IMR-90 (cell line): ENCODE measurements around the gene LFNG. TPM values are rescaled to one million over a fixed set of nuclear protein-coding genes. Genes with fewer than 3 reads are reported as not detected.

ENCODE experiments used
- ATAC-seq: fragments of 200-7000 bp; cut with Tn5 transposase; 2 replicates; pipeline ENCODE4 v1.9.1; 2020; ENCODE audit warnings: low read depth, mild to moderate bottlenecking, moderate library complexity
- BruUV-seq: library from RNA; stranded (reverse); fragments of 400-500 nt; replicated peaks from 2 replicates; lab custom pipeline; 2021; lab: Mats Ljungman, UMichigan
- CTCF ChIA-PET: fragments of 300-600 bp; formaldehyde crosslinking; extraction: SDS; loops from one replicate; lab custom pipeline; 2021; ENCODE audit warnings: antibody characterized with exemption; lab: Yijun Ruan, JAX
- POLR2A ChIA-PET: fragments of 300-600 bp; sonication (Branson Sonifier 250); formaldehyde crosslinking; loops from one replicate; lab custom pipeline; 2022; ENCODE audit warnings: antibody characterized with exemption; ENCODE audit not compliant: unreplicated experiment; lab: Charles Lee
- DNase-seq: peaks from one replicate; pipeline ENCODE4 v3.0.0; 2013
- H2AFZ ChIP-seq: replicated peaks from 2 replicates; pipeline ENCODE3; 2013; ENCODE audit warnings: low read length, mild to moderate bottlenecking; ENCODE audit not compliant: poor library complexity
- H2AK5ac ChIP-seq: 2 replicates; pipeline ENCODE4 v1.6.1; 2013; ENCODE audit warnings: low read depth, low read length, inconsistent platforms
- H2AK9ac ChIP-seq: replicated peaks from 2 replicates; pipeline ENCODE3; 2013; ENCODE audit warnings: mild to moderate bottlenecking, low read depth, low read length, moderate library complexity; ENCODE audit not compliant: poor library complexity
- H2BK120ac ChIP-seq: 2 replicates; pipeline ENCODE4 v1.6.1; 2013; ENCODE audit warnings: low read depth, low read length, inconsistent platforms
- H2BK15ac ChIP-seq: 3 replicates; pipeline ENCODE4 v1.6.1; 2013; ENCODE audit warnings: low read depth, low read length, inconsistent platforms
- H2BK20ac ChIP-seq: 2 replicates; pipeline ENCODE4 v1.6.1; 2013; ENCODE audit warnings: low read depth, mild to moderate bottlenecking, inconsistent platforms, low read length, moderate library complexity
- H2BK5ac ChIP-seq: 2 replicates; pipeline ENCODE4 v1.6.1; 2013; ENCODE audit warnings: mild to moderate bottlenecking, low read depth, low read length, inconsistent platforms; ENCODE audit not compliant: poor library complexity, severe bottlenecking
- H3K14ac ChIP-seq: replicated peaks from 2 replicates; pipeline ENCODE4 v1.6.1; 2013; ENCODE audit warnings: low read depth, low read length, inconsistent platforms
- H3K18ac ChIP-seq: 2 replicates; pipeline ENCODE4 v1.6.1; 2013; ENCODE audit warnings: low read depth, low read length, control low read depth
- H3K23ac ChIP-seq: 2 replicates; pipeline ENCODE4 v1.6.1; 2013; ENCODE audit warnings: low read depth, low read length, inconsistent platforms
- H3K27ac ChIP-seq: 2 replicates; pipeline ENCODE4 v1.5.1; 2013; ENCODE audit warnings: mild to moderate bottlenecking, control low read depth, low read length; ENCODE audit not compliant: insufficient read depth
- H3K27me3 ChIP-seq: 2 replicates; pipeline ENCODE4 v1.6.1; 2013; ENCODE audit warnings: low read length; ENCODE audit not compliant: control insufficient read depth, insufficient read depth
- H3K36me3 ChIP-seq: 2 replicates; pipeline ENCODE4 v1.6.1; 2013; ENCODE audit warnings: low read length, mixed read lengths; ENCODE audit not compliant: control insufficient read depth, insufficient read depth
- H3K4ac ChIP-seq: 2 replicates; pipeline ENCODE4 v1.6.1; 2013; ENCODE audit warnings: low read depth, low read length, inconsistent platforms
- H3K4me1 ChIP-seq: 2 replicates; pipeline ENCODE4 v1.6.1; 2013; ENCODE audit warnings: low read length, mixed read lengths; ENCODE audit not compliant: control insufficient read depth, insufficient read depth
- H3K4me2 ChIP-seq: 2 replicates; pipeline ENCODE4 v1.6.1; 2013; ENCODE audit warnings: low read depth, mild to moderate bottlenecking, control low read depth, low read length, moderate library complexity
- H3K4me3 ChIP-seq: 2 replicates; pipeline ENCODE4 v1.5.1; 2013; ENCODE audit warnings: low read depth, mild to moderate bottlenecking, control low read depth, low read length, moderate library complexity; ENCODE audit not compliant: insufficient read depth
- H3K56ac ChIP-seq: 2 replicates; pipeline ENCODE4 v1.6.1; 2013; ENCODE audit warnings: low read length, inconsistent platforms; ENCODE audit not compliant: insufficient read depth; ENCODE audit errors: extremely low read depth
- H3K79me1 ChIP-seq, 2 experiments: 2 replicates each; pipeline ENCODE4 v1.6.1; 2013; ENCODE audit warnings: low read length in 2 of 2, inconsistent platforms in 1 of 2, low read depth in 1 of 2
- H3K9ac ChIP-seq: 2 replicates; pipeline ENCODE4 v1.6.1; 2013; ENCODE audit warnings: low read depth, low read length, control low read depth
- H3K9me1 ChIP-seq: 2 replicates; pipeline ENCODE4 v1.6.1; 2013; ENCODE audit warnings: low read length, inconsistent platforms; ENCODE audit not compliant: insufficient read depth
- H3K9me3 ChIP-seq: 2 replicates; pipeline ENCODE4 v1.6.1; 2013; ENCODE audit warnings: low read length; ENCODE audit not compliant: control insufficient read depth, insufficient read depth
- H4K20me1 ChIP-seq: 2 replicates; pipeline ENCODE4 v1.6.1; 2013; ENCODE audit warnings: low read length, inconsistent platforms; ENCODE audit not compliant: insufficient read depth
- H4K5ac ChIP-seq: 2 replicates; pipeline ENCODE4 v1.6.1; 2013; ENCODE audit warnings: mild to moderate bottlenecking, low read depth, low read length, control low read depth
- H4K8ac ChIP-seq, 2 experiments: 2 replicates each; pipeline ENCODE4 v1.6.1; 2013; ENCODE audit warnings: low read depth in 2 of 2, low read length in 2 of 2, control low read depth in 1 of 2, inconsistent platforms in 1 of 2
- H4K91ac ChIP-seq: 2 replicates; pipeline ENCODE4 v1.6.1; 2013; ENCODE audit warnings: low read depth, low read length, inconsistent platforms; ENCODE audit not compliant: insufficient read depth
- MXI1 ChIP-seq: IDR thresholded peaks from 2 replicates; pipeline ENCODE4 v1.6.1; 2012; ENCODE audit warnings: low read depth, mild to moderate bottlenecking, low read length, moderate library complexity, borderline replicate concordance
- NFE2L2 ChIP-seq: fragments of 150-350 bp; IDR thresholded peaks from 2 replicates; pipeline ENCODE4 v1.6.1; 2016; ENCODE audit warnings: low read depth, mild to moderate bottlenecking, low read length
- RFX5 ChIP-seq: IDR thresholded peaks from 2 replicates; pipeline ENCODE4 v1.8.0; 2012; ENCODE audit warnings: low read depth, mild to moderate bottlenecking, low read length, moderate library complexity
- WGBS, 2 experiments: methylation state at CpG; one replicate each; pipeline versions ENCODE4 v1.1.5 to v1.1.7; 2013; ENCODE audit warnings: missing lambda C conversion rate in 2 of 2; ENCODE audit not compliant: insufficient read length in 1 of 2; ENCODE audit errors: extremely low coverage in 2 of 2; 5-methylcytosine and 5-hydroxymethylcytosine counted together
- dilution Hi-C: fragments of 300-500 bp; cut with HindIII; formaldehyde crosslinking; loops from one replicate; pipeline ENCODE4 v1.14.3; 2018; ENCODE audit warnings: low sequenced_read_pairs; ENCODE audit not compliant: unreplicated experiment
- in situ Hi-C: fragments of 300-500 bp; cut with MboI; formaldehyde crosslinking; loops from 3 replicates; pipeline ENCODE4 v1.14.3; 2019; ENCODE audit warnings: low sequenced_read_pairs, inconsistent platforms, mixed read lengths
- intact Hi-C: fragments of 100-400 bp; cut with micrococcal nuclease; formaldehyde crosslinking; loops from 2 replicates; pipeline ENCODE4 v1.10.0; 2022
- polyA plus RNA-seq, 3 experiments: library from polyadenylated mRNA; depleted of rRNA; stranded (reverse); fragments of >200 nt; gene quantifications; 2 replicates each; pipeline ENCODE4 v1.2.3, GENCODE V29; 2012; ENCODE audit warnings: low replicate concordance in 1 of 3
- total RNA-seq: library from RNA; depleted of rRNA; stranded (reverse); fragments of >200 nt; gene quantifications from 2 replicates; pipeline ENCODE4 v1.2.3, GENCODE V29; 2012
- TF ChIP-seq, protein P1 (sequence below): fragments of 150-350 bp; IDR thresholded peaks from 2 replicates; pipeline ENCODE4 v1.6.1; 2016; ENCODE audit warnings: low read depth, mild to moderate bottlenecking, low read length, moderate library complexity, borderline replicate concordance

Gene LFNG
- total and polyA plus RNA-seq, 2 of the 4 experiments (the other 2 are of a cell fraction) = 1.8 to 5.1 TPM

DNA sequence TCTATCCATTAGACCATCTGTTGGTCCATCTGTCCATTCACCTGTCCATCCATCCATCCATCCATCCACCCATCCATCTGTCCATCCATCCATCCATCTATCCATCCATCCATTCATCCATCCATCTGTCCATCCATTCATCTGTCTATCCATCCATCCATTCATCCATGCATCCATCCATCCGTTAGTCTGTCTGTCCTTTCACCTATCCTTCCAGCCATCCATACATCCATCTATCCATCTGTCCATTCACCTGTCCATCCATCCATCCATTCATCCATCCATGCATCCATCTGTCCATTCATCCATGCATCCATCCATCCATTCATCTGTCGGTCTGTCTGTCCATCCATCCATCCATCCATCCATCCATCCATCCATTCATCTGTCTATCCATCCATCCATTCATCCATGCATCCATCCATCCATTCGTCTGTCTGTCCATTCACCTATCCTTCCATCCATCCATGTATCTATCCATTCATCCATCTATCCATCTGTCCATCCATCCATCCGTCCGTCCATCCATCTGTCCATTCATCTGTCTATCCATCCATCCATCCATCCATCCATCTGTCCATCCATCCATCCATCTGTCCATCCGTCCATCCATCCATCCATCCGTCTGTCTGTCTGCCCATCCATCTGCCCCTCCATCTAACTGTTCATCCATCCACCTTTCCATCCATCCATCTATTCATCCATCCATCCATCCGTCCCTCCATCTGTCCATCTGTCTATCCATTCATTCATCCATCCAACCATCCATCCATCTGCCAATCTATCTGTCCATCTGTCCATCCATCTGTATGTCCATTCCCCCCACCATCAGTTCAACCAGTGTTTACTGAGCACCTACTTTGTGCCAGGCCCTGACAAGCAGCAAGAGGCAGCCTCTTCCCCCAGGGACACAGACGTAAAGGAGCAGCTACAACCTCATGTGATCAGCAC, 4.8 kb upstream of the LFNG start:
- Histone ChIP-seq H2BK20ac (0 out of 2 replicates have a peak overlapping the region, but pooled peaks have one; percentile 45), H3K9ac (no peak overlapping the region), H3K4me1 (peaks cover 23% of the 10 kb centered on the region), H3K9me3 (no peaks in the 10 kb centered on the region), H3K56ac (no peak overlapping the region), H3K23ac (no peak overlapping the region), H3K4me2 (no peak overlapping the region), H4K5ac (no peak overlapping the region), H4K20me1 (no peaks in the 10 kb centered on the region), H2AK9ac (no peak overlapping the region), H3K27ac (no peak overlapping the region), H3K4me3 (no peak overlapping the region), H2BK15ac (no peak overlapping the region; the same call in 2 of the 3 replicates), H3K9me1 (peaks cover 16% of the 10 kb centered on the region), H2BK5ac (peak overlapping the region; percentile 36), H3K27me3 (peaks cover 1% of the 10 kb centered on the region; the same call in 1 of the 2 replicates), H2AK5ac (peak overlapping the region; percentile 58), H4K91ac (no peak overlapping the region), H2AFZ (no peak overlapping the region), H3K79me1 (peaks cover 0 to 3% of the 10 kb centered on the region in 2 experiments; a peak in 2 of 4 replicates), H3K14ac (no peak overlapping the region), H3K36me3 (no peaks in the 10 kb centered on the region), H4K8ac (no peak overlapping the region), H2BK120ac (no peak overlapping the region), H3K18ac (no peak overlapping the region), H3K4ac (no peak overlapping the region; the same call in 1 of the 2 replicates)
- intact Hi-C loops (no loop called here), dilution Hi-C loops (no loop called here), in situ Hi-C loops (no loop called here)
- ATAC-seq = no peak
- TF ChIP-seq MXI1 = no peak
- no peak for TF ChIP-seq NFE2L2
- TF ChIP-seq, protein P1, sequence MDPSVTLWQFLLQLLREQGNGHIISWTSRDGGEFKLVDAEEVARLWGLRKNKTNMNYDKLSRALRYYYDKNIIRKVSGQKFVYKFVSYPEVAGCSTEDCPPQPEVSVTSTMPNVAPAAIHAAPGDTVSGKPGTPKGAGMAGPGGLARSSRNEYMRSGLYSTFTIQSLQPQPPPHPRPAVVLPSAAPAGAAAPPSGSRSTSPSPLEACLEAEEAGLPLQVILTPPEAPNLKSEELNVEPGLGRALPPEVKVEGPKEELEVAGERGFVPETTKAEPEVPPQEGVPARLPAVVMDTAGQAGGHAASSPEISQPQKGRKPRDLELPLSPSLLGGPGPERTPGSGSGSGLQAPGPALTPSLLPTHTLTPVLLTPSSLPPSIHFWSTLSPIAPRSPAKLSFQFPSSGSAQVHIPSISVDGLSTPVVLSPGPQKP = no peak
- TF ChIP-seq RFX5 = no peak
- 93% methylated on average over 8 of the region's 9 CpGs; no CpG with 5 or more reads in 1 of the 2 experiments for WGBS, 2 experiments
- ChIA-PET CTCF (no interaction called here), POLR2A (no interaction called here)
- no peak for DNase-seq
- no TSS peak for BruUV-seq
